ENCODE data around the gene CHD2.

GRCh38 chr15:92968926-92969651, 69.0 kb downstream of the CHD2 start:
- TF ChIP-seq CTCF (conservative IDR thresholded peaks at IDR 0.05) (no peak), EZH2 (IDR thresholded peaks at IDR 0.05; ENCODE audit: low read depth) (no peak)
